Mesenteric fat pad (tissue), 1 donor: ENCODE results near the gene RAB6B. TPM values are rescaled to one million over a fixed set of nuclear protein-coding genes. Genes with fewer than 3 reads are reported as not detected.

Experiments used
- DNase-seq: peaks from one replicate; pipeline ENCODE4 v3.0.0-alpha.2; 2020; ENCODE audit warnings: low spot score
- total RNA-seq: library from RNA; stranded (reverse); fragmentation: NEBNext Ultra II Directional; extraction: Animal tissue kit (Norgen Biotek cat#: 25700); gene quantifications from one replicate; pipeline ENCODE4 v1.2.1, GENCODE V29; 2021
- donor health status: DM: yes; HTN: yes; CAD: no.

The RAB6B gene
- total RNA-seq, 1 donor from 2014 or later = 64.8 TPM

DNA sequence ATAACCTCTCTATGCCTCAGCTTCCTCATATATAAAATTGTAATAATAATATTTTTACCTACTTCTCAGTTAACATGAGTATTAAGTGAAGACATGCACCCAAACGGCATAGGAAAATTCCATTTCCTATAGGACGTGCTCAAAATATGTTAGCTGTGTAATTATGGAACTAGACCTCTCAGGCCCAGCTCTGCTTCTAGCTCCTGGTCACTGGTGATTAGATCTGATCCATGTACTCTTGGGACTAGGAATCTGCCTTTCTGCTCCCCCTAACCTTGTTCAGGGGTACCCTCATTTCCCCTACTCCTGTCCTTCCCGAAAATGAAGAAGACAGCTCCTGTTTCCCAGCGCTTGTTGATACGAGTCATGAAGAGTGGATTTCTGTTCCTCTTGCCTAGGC lies 119.8 kb downstream of the RAB6B start:
- DNase-seq = no peak

DNA sequence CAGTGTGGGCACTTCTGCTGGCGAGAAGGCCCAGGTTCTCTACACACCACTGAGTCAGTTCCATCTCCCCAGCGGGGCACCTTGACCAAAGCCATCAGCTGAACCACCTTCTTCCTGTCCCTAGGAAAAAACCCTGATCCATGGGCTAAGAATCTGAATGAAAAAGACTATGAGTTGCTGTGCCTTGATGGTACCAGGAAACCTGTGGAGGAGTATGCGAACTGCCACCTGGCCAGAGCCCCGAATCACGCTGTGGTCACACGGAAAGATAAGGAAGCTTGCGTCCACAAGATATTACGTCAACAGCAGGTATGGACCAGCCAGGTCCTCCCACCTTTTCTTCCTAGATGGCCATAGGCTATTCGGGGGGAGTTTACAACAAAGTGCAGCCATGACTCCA lies 120.4 kb downstream of the RAB6B start:
- DNase-seq = no peak

Other genes starting within 250 kb of the RAB6B start
- gene TOPBP1, start 233.9 kb downstream of the RAB6B start, total RNA-seq = 16.2 TPM
- gene TF, start 149.5 kb downstream of the RAB6B start, total RNA-seq = 9.4 TPM
- gene SRPRB, start 90.1 kb downstream of the RAB6B start, total RNA-seq = 58.9 TPM
- gene SLCO2A1, start 134.0 kb upstream of the RAB6B start, total RNA-seq = 40.1 TPM